Stimulated activated CD4-positive, alpha-beta T cell treated with anti-CD3 and anti-CD28 coated beads, Interleukin-12 subunit alpha, Interleukin-12 subunit beta, amount 100 ng/mL, for 24 hours (primary cell): ENCODE measurements around the gene SURF4.

Experiments
- DNase-seq, 2 experiments: peaks; one replicate each; pipeline ENCODE4 v3.0.0-alpha.2; 2020; ENCODE audit warnings: low read depth in 2 of 2

SURF4 gene

GRCh38 chr9:133374612-133375115, 1.2 kb downstream of the SURF4 start:
- no peak for DNase-seq

- DNase-seq: no peak
Measured at GRCh38 chr9:133372144-133372543, 3.7 kb downstream of the SURF4 start.

- peak; percentile 59 to 78 for DNase-seq
Measured at GRCh38 chr9:133371261-133371711, 4.6 kb downstream of the SURF4 start.

- no peak for DNase-seq
Measured at GRCh38 chr9:133370685-133371084, 5.2 kb downstream of the SURF4 start.

GRCh38 chr9:133369933-133370332, 5.9 kb downstream of the SURF4 start:
- DNase-seq: no peak

- no peak for DNase-seq
Measured at GRCh38 chr9:133369422-133369821, 6.4 kb downstream of the SURF4 start.

GRCh38 chr9:133368249-133368881, 7.5 kb downstream of the SURF4 start:
- no peak for DNase-seq

- no peak for DNase-seq
Measured at GRCh38 chr9:133367778-133368177, 8.1 kb downstream of the SURF4 start.

- no peak for DNase-seq
Measured at GRCh38 chr9:133367221-133367620, 8.6 kb downstream of the SURF4 start.

GRCh38 chr9:133366435-133366834, 9.4 kb downstream of the SURF4 start:
- DNase-seq: no peak

- DNase-seq: no peak
Measured at GRCh38 chr9:133362359-133363044, 13.4 kb downstream of the SURF4 start.

- DNase-seq: no peak
Measured at GRCh38 chr9:133361507-133362092, 14.3 kb downstream of the SURF4 start.

GRCh38 chr9:133360400-133361393, 15.2 kb downstream of the SURF4 start:
- DNase-seq: no peak

GRCh38 chr9:133359399-133360175, 16.3 kb downstream of the SURF4 start:
- DNase-seq: no peak

GRCh38 chr9:133357656-133358055, 18.2 kb downstream of the SURF4 start:
- DNase-seq: no peak

- DNase-seq: peak; percentile 81 to 92
Measured at GRCh38 chr9:133356391-133357091, 19.3 kb downstream of the SURF4 start, which contains the start of the genes SURF1 and SURF2. Gene SURF1 (minus strand): TSS chr9:133356487. CDS start chr9:133356453, 34 bp downstream. Gene SURF2 (plus strand): TSS chr9:133356550. CDS start chr9:133356593, 43 bp downstream.

GRCh38 chr9:133355881-133356357, 19.9 kb downstream of the SURF4 start:
- DNase-seq: no peak

GRCh38 chr9:133354766-133355165, 21.1 kb downstream of the SURF4 start:
- DNase-seq: no peak

- DNase-seq: no peak
Measured at GRCh38 chr9:133353548-133353947, 22.3 kb downstream of the SURF4 start.
